Stimulated activated CD4-positive, alpha-beta T cell treated with anti-CD3 and anti-CD28 coated beads, Interleukin-4, amount 100 ng/mL, for 24 hours (primary cell): ENCODE data around the gene SLC16A13.
A peak's percentile ranks its signal among the peaks of the same experiment; 100 is the strongest.

ENCODE experiments used
- DNase-seq: peaks from one replicate; pipeline ENCODE4 v3.0.0-alpha.2; 2020

Gene SLC16A13

GRCh38 chr17:7014261-7014994, 21.4 kb upstream of the SLC16A13 start:
- DNase-seq = peak; percentile 97

- DNase-seq = peak; percentile 83
Observed at GRCh38 chr17:7014995-7015958, 20.5 kb upstream of the SLC16A13 start.

GRCh38 chr17:7016418-7016817, 19.4 kb upstream of the SLC16A13 start:
- no peak for DNase-seq

DNA sequence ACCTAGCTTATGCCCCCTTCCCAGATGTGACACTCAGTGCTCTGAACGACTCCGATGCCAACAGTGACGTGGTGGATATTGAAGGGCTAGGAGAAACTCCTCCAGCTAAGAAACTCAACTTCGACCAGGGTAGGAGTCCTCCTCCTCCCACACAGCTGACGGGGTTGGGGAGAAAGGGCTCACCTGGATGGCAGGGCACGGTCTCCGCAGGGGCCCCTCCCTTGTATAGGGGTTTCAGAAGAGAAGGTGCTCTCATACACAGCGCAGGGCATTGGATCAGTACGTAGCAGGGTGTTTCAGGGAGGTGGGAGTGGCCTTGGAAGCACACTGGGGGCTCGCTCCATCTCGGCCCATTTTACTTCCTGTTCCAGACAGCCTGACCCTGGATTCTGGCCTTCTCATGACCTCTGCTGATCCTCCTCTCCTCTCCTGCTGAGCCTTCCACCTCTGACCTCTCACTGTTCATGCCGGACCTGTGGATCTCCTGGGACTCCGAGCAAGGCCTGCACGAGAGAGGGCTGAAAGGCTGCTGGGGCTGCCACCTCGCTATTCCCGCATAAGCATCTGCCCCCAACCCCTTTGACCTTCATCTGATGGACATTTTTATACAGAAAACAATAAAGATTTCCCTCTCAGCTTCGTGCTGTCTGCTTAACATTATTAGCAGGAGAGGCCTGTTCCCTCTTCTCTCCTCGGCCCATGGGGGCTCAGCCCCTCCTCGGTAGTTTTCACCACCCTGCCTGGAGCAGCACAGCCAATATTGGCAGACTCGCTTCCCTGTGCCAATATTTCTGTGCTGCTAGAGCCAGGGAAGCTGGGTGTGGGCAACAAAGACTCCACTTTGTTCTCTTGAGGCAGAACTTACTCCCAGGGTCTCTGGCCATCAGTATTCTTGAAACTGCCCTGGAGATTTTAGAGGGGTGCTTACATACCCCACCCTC, 18.7 kb upstream of the SLC16A13 start:
- no peak for DNase-seq

GRCh38 chr17:7017827-7018200, 18.0 kb upstream of the SLC16A13 start:
- no peak for DNase-seq

GRCh38 chr17:7018331-7018964, 17.4 kb upstream of the SLC16A13 start:
- DNase-seq = no peak

DNA sequence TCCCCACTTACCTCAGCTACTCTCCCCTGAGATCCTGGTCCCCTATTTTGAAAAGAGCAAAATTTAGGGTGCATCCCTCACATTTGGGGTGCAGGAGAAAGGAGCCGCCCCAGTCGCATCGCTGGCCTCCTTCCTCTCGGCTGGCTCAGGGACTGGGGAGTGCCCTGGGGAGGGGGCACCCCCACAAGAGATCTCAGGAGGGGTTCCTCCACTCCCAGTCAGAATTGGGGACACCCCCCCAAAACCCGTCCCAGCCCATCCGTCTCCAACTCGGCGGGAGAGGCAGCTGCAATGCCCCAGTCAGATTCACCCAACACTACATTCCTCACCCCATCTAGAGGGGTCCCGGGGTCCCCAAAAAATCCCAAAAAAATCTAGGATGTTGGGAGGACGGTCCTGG, 16.4 kb upstream of the SLC16A13 start:
- no peak for DNase-seq

DNA sequence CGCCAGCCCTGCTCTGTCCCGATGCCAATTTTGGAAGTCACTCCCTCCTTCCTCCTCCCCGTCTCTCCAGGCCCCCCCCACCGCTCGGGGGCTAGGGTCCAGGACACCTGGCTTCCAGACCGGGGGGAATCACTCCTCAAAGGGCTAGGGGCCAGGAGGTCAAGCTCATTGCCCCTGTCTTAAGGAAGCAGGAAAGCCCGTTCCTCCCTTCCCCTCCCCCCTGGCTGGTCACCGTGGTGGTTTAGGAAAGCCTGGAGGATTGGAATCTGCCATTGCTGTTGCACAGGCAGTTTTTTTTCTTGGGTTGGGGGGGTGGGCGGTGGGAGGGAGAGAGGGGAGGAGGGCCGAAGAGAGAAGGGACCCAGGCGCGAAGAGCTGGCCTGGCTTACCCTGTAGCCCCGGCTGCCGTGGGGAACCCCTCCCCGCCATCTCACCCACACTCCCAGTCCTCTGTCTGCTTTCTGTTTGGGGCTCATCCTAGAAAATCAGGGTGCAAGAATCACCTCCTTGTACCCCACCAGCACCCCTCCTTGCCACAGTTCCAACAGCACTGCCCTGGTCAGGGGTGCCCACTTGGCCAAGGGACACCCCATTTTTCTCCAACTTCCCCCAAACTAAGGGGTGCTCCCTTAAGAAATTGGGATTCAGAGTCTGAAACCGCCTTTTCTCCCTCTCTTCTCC, 15.8 kb upstream of the SLC16A13 start:
- DNase-seq = no peak

DNA sequence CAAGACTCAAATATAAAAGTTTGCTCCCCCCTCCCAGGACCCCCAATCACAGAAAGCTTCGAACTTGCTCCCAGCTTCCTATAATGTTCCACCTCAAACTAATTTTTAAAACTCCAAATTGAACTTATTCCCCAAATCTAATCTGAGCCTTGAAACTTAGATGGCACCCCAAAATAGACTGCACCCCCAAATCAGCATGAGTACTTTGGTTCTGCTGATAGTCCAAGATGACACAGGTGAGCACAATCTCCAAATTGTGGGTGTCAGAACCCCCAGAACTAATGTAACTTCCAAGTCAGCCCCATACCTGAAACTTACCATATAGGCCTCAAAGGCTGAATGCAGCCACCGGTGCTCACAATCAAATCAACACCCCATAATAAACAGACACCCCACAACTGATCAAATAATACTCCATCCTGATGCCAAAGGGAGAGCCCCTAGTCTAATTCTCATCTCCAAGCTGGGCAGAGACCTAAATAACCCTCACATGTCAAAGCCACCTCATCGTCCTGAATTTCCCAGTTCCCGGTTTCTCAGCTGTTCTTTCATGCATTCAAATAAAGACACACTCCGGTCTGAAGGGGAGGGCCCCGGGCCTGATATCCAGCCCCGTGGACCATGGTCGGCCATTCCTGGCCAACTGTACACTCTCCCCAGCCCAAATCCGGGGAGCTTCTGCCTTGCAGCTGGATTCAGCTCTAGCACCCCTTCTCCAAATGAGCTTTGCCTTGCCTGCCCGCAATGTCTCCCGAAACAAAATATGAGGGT, 14.7 kb upstream of the SLC16A13 start:
- DNase-seq = no peak

DNA sequence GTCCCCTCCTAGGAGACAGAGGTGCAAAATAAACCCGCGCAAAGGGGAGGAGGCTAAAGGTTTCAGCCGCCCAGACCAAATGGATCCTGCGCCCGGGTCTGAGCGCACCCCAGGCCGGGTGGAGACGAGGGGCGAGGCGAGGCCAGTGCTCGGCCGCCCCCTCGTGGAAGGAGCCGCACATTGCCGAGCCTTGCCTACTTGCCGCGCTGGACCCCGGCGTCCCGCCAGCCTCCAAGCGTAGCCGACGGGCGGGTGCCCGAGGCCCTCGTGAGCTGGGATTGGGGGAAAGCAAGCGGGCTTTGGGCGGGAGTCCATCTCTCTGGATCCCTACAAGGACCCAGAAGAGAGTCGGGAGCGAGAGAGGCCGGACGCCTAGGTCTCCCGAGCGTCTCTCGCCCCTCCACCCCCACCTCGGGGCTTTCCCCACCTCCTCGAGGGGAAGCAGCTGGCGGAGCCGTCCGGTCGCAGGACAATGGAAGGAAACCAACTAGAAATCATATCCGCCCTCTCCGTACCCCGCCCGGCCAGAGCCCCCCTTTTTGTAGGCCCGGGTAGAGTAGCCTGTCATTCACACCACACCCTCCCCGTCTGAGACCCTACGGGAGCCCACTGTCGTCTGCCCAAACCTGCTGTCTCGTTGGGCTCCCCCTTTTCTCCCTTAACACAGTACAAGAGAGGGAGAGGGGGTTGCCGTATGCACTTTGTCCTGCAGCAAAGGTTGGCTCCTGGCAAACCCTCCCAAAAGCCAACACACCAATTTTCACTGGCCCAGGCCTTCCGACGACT, 13.6 kb upstream of the SLC16A13 start:
- DNase-seq = peak; percentile 80

GRCh38 chr17:7022781-7023571, 12.8 kb upstream of the SLC16A13 start, which contains the start of gene BCL6B:
BCL6B (plus strand) TSS chr17:7023050; CDS start chr17:7023672, 622 bp downstream.
- no peak for DNase-seq

- peak; percentile 94 for DNase-seq
Observed at GRCh38 chr17:7023576-7024401, 12.0 kb upstream of the SLC16A13 start.

DNA sequence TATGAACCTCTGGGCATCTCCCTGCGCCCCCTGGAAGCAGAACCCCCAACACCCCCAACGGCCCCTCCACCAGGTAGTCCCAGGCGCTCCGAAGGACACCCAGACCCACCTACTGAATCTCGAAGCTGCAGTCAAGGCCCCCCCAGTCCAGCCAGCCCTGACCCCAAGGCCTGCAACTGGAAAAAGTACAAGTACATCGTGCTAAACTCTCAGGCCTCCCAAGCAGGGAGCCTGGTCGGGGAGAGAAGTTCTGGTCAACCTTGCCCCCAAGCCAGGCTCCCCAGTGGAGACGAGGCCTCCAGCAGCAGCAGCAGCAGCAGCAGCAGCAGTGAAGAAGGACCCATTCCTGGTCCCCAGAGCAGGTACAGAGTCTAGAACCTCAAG, 11.4 kb upstream of the SLC16A13 start:
- DNase-seq = no peak

- no peak for DNase-seq
Observed at GRCh38 chr17:7025245-7025644, 10.6 kb upstream of the SLC16A13 start.

GRCh38 chr17:7026471-7027115, 9.2 kb upstream of the SLC16A13 start:
- DNase-seq = no peak

GRCh38 chr17:7027335-7027734, 8.5 kb upstream of the SLC16A13 start:
- DNase-seq = no peak

- DNase-seq = no peak
Observed at GRCh38 chr17:7029096-7029495, 6.7 kb upstream of the SLC16A13 start.

DNA sequence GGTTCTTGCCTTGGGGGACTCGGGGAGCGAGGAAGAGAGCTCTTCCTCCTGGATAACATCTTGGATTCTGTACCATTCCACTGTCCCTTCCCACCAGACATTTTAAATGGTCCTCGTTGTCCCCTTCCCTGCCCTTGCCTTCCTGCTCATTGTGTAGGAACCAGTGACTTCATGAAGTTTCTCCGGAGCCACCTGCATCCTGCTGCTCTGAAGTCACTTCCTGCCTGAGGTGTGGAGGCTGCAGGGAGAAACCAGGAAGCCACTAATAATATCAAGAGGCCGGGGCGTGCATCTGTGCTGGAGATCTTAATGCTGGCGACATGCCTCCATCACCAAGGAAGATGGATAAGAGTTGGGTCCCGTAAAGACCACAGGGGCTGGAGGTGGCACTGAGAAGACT, 6.2 kb upstream of the SLC16A13 start:
- peak; percentile 56 for DNase-seq
